Esophagus squamous epithelium (tissue), 5 donors: ENCODE data around the gene PTPRB. TPM values are rescaled to one million over a fixed set of nuclear protein-coding genes. Genes with fewer than 3 reads are reported as not detected.

Experiments
- DNase-seq: peaks from one replicate; lab custom pipeline; 2025; lab: John Stamatoyannopoulos, UW
- H3K27ac ChIP-seq, 4 donors: fragments of 200-600 bp; sonication (generic); one replicate each; pipeline ENCODE4 v1.5.1; 2016 to 2019; ENCODE audit warnings: mild to moderate bottlenecking in 1 of 4
- H3K27me3 ChIP-seq, 4 donors: fragments of 200-600 bp; sonication (generic); 1 replicate in 3 of 4; 2 replicates in 1 of 4; pipeline versions ENCODE4 v1.5.1 to v1.6.0; 2017 to 2021; ENCODE audit warnings: antibody characterized with exemption in 1 of 4
- H3K36me3 ChIP-seq, 3 donors: fragments of 200-600 bp; sonication (generic); one replicate each; pipeline ENCODE4 v1.5.1; 2016 to 2019
- H3K4me1 ChIP-seq, 3 donors: fragments of 200-600 bp; sonication (generic); one replicate each; pipeline ENCODE4 v1.5.1; 2017 to 2019
- H3K4me3 ChIP-seq, 4 donors: fragments of 200-600 bp; sonication (generic); 1 replicate in 3 of 4; 2 replicates in 1 of 4; pipeline ENCODE4 v1.5.1; 2016 to 2019; ENCODE audit warnings: mild to moderate bottlenecking in 2 of 4, moderate library complexity in 1 of 4
- H3K9me3 ChIP-seq, 3 donors: fragments of 200-600 bp; sonication (generic); one replicate each; pipeline ENCODE4 v1.5.1; 2016 to 2019
- POLR2A ChIP-seq, 4 donors: fragments of 450-650 bp; IDR thresholded peaks; one replicate each; pipeline ENCODE4 v1.6.1; 2017; ENCODE audit warnings: antibody characterized with exemption in 4 of 4, mild to moderate bottlenecking in 4 of 4, moderate library complexity in 3 of 4
- WGBS, 2 donors: methylation state at CpG; one replicate each; pipeline ENCODE4 v1.1.5; 2018; 5-methylcytosine and 5-hydroxymethylcytosine counted together
- intact Hi-C: fragments of 100-400 bp; cut with DNase I; formaldehyde crosslinking; loops from one replicate; pipeline ENCODE4 v1.15.0; 2022
- total RNA-seq, 4 donors: library from RNA; depleted of rRNA; stranded (reverse); fragments of >200 nt; gene quantifications; one replicate each; pipeline ENCODE4 v1.1.0, GENCODE V29; 2016
- TF ChIP-seq, protein P1 (sequence below), 6 experiments: fragments of 450-650 bp in 4 of 6; fragments of 200-600 bp in 2 of 6; sonication (generic) in 2 of 6; IDR thresholded peaks; one replicate each; pipeline ENCODE4 v1.5.1; 2016 to 2019; ENCODE audit warnings: antibody characterized with exemption in 6 of 6, mild to moderate bottlenecking in 4 of 6, moderate library complexity in 4 of 6
- donor health status: DM: yes; HTN: yes; CAD: no.

Gene PTPRB
- total RNA-seq, 4 donors from 2014 or later, result 4.0 to 22.9 (median 7.4) TPM

DNA sequence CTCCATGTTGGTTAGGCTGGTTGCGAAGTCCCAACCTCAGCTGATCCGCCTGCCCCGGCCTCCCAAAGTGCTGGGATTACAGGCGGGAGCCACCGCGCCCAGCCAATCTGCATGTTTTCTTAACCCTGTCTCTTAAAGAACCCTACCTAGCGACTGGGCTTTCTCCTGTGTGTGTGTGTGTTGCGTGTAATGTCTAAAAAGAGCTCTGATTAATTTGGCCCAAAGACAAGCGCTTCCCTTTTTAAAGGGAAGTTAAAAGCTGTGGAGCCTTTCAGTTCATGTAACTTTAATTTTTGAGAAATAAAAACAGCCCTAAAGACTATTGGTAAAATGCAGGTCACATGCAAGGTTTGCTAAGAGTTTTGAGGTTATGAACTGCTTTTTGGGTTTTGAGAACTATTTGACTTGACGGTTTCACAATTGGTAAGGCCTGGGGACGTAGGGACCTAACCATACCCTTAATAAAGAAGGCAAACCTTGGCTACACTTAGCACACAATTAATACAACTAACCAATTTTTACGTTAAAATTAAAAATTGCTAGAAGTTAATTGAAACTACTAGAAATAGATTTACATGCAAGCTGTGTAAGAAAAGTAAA lies 167.9 kb downstream of the PTPRB start:
- 78 to 91% methylated on average over 10 to 12 of the region's 12 CpGs for WGBS, 2 donors
- no peaks in the 10 kb centered on the region for H3K4me1 ChIP-seq
- H3K9me3 ChIP-seq, result no peaks in the 10 kb centered on the region
- H3K27me3 ChIP-seq, result no peaks in the 10 kb centered on the region
- no peak overlapping the region for H3K27ac ChIP-seq
- no peak for DNase-seq
- intact Hi-C loops, result no loop called here
- no peak overlapping the region for H3K4me3 ChIP-seq
- TF ChIP-seq POLR2A (IDR thresholded peaks at IDR 0.05), result no peak
- TF ChIP-seq, protein P1, sequence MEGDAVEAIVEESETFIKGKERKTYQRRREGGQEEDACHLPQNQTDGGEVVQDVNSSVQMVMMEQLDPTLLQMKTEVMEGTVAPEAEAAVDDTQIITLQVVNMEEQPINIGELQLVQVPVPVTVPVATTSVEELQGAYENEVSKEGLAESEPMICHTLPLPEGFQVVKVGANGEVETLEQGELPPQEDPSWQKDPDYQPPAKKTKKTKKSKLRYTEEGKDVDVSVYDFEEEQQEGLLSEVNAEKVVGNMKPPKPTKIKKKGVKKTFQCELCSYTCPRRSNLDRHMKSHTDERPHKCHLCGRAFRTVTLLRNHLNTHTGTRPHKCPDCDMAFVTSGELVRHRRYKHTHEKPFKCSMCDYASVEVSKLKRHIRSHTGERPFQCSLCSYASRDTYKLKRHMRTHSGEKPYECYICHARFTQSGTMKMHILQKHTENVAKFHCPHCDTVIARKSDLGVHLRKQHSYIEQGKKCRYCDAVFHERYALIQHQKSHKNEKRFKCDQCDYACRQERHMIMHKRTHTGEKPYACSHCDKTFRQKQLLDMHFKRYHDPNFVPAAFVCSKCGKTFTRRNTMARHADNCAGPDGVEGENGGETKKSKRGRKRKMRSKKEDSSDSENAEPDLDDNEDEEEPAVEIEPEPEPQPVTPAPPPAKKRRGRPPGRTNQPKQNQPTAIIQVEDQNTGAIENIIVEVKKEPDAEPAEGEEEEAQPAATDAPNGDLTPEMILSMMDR (IDR thresholded peaks at IDR 0.05), result no peak
- no peaks in the 10 kb centered on the region for H3K36me3 ChIP-seq

DNA sequence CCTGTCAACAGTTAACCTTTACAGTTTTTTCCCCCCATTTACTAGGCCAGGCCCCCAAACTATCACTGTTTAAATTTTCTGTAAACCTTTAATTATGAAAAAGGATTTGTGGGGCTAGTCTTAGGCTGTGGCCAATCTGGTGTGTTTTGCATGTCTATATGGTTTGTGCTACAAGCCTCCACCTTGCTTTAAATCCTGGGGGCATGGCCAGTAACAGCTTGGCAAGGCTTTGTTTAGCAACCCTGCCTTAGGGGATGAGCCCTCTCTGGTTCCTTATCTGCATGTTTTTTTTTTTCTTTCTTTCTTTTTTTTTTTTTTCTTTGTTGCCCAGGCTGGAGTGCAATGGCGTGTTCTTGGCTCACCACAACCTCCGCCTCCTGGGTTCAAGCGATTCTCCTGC lies 168.5 kb downstream of the PTPRB start:
- Histone ChIP-seq H3K4me3 (no peak overlapping the region), H3K4me1 (no peaks in the 10 kb centered on the region), H3K27me3 (no peaks in the 10 kb centered on the region), H3K27ac (no peak overlapping the region), H3K9me3 (peaks cover 0 to 3% (median 0%) of the 10 kb centered on the region in 3 donors), H3K36me3 (no peaks in the 10 kb centered on the region)
- DNase-seq, result no peak
- WGBS, 2 donors, result 83% methylated on average over 3 of the region's 3 CpGs; no CpG with 5 or more reads in 1 of the 2 donors
- intact Hi-C loops, result no loop called here
- TF ChIP-seq, protein P1 (IDR thresholded peaks at IDR 0.05), result no peak
- no peak for TF ChIP-seq POLR2A (IDR thresholded peaks at IDR 0.05)

DNA sequence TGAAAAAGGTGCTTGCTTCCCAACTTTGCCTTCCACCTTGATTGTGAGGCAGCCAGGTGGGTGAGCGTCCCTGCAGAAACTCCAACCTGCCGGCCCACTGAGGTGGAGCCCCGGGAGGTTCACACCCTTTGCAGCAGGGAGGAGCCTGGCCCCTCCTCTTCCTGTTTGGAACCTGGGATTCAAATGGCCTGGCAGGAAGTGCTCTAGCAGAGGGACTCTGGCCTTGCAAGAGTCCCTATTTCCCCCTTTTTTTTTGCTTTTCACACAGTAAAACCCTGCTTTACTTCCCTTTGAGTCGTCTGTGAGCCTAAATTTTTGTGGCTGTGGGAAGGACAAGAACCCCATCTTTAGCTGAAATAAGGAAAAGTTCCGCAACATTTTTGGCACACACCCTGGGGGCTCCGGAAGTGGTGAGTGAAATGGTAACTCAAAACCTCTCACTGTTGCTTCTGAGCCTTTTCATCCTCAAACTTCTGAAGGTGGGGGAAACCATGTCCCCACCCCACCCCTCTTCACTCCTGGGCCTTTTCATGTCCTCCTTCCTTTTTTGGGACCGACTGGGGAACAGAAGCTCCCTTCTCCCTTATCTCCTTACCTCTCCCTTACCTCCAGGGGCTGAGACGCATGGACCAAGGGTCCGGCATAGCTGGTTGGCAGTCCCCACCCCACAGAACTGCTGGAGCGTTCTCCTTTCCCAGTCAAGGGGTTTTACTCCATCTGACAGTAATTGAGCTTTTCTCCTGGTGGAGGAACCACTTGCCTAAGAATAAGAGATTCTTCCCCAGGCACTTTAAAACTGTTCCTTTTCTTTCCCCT lies 169.1 kb downstream of the PTPRB start:
- H3K4me3 ChIP-seq, result no peak overlapping the region
- TF ChIP-seq, protein P1 (IDR thresholded peaks at IDR 0.05), result no peak
- no peak for TF ChIP-seq POLR2A (IDR thresholded peaks at IDR 0.05)
- intact Hi-C loops, result no loop called here
- H3K27ac ChIP-seq, result no peak overlapping the region
- no peaks in the 10 kb centered on the region for H3K36me3 ChIP-seq
- no peak for DNase-seq
- H3K4me1 ChIP-seq, result no peaks in the 10 kb centered on the region
- H3K27me3 ChIP-seq, result no peaks in the 10 kb centered on the region
- 49 to 89% methylated on average over 10 of the region's 10 CpGs for WGBS, 2 donors
- H3K9me3 ChIP-seq, result peaks cover 0 to 4% (median 0%) of the 10 kb centered on the region in 3 donors

DNA sequence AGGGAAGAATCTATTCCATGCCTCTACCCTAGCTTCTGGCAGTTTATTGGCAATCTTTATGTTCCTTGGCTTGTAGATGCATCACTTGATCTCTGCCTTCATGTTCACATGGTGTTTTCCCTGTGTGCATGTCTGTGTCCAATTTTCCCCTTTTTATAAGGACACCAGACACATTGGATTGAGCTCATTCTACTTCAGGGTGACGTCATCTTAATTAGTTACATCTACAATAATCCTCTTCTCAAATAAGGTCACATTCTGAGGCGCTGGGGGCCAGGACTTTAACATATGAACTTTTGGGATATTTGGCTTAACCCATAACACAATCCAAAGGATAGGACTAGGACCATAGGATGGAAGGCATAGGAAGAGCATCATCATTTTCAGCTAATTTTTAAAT lies 169.8 kb downstream of the PTPRB start:
- no peaks in the 10 kb centered on the region for H3K27me3 ChIP-seq
- no peaks in the 10 kb centered on the region for H3K36me3 ChIP-seq
- no peak overlapping the region for H3K4me3 ChIP-seq
- 84 to 100% methylated on average over 2 of the region's 2 CpGs for WGBS, 2 donors
- no peak for TF ChIP-seq POLR2A (IDR thresholded peaks at IDR 0.05)
- TF ChIP-seq, protein P1 (IDR thresholded peaks at IDR 0.05), result no peak
- DNase-seq, result no peak
- H3K27ac ChIP-seq, result no peak overlapping the region
- no peaks in the 10 kb centered on the region for H3K4me1 ChIP-seq
- intact Hi-C loops, result no loop called here
- peaks cover 0 to 4% (median 0%) of the 10 kb centered on the region in 3 donors for H3K9me3 ChIP-seq

DNA sequence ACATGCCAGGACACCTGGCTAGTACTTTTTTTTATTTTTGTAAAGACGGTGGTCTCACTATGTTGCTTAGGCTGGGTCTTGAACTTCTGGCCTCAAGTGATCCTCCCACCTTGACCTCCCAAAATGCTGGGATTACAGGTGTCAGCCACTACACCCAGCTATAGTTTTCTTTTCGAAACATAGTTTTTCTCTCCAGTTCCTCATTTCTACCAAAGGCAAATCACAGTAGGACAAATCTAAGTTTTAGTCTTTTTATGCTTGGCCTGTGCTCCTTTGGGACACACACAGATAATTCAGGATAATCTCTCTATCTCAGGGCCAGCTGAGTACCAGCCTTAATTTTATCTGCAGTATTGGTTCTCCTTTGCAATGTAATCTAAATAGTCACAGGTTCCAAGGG lies 170.5 kb downstream of the PTPRB start:
- TF ChIP-seq, protein P1 (IDR thresholded peaks at IDR 0.05), result no peak
- no peak for TF ChIP-seq POLR2A (IDR thresholded peaks at IDR 0.05)
- Histone ChIP-seq H3K9me3 (peaks cover 0 to 4% (median 0%) of the 10 kb centered on the region in 3 donors), H3K27ac (no peak overlapping the region), H3K4me3 (no peak overlapping the region), H3K36me3 (no peaks in the 10 kb centered on the region), H3K4me1 (no peaks in the 10 kb centered on the region), H3K27me3 (no peaks in the 10 kb centered on the region)
- WGBS, 2 donors, result 81 to 84% methylated on average over 2 of the region's 2 CpGs
- intact Hi-C loops, result no loop called here
- DNase-seq, result no peak
